Measurements from ENCODE around the gene FZD2.
"Not testable (repeated sequence)": the region's sequence is repeated elsewhere in the genome, so short reads cannot be mapped to it uniquely, and the experiment has no call there.

The FZD2 gene

DNA sequence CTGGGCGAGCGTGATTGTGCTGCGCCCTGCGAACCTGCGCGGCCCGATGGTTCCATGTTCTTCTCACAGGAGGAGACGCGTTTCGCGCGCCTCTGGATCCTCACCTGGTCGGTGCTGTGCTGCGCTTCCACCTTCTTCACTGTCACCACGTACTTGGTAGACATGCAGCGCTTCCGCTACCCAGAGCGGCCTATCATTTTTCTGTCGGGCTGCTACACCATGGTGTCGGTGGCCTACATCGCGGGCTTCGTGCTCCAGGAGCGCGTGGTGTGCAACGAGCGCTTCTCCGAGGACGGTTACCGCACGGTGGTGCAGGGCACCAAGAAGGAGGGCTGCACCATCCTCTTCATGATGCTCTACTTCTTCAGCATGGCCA is 1.0 kb downstream of the FZD2 start:
- Mint-ChIP-seq H3K27ac (no peak overlapping the region), H3K4me3 (peak overlapping the region; percentile 67), H3K27me3 (peaks cover 87% of the 10 kb centered on the region), H3K4me1 (ENCODE audit: low read depth) (peaks cover 24% of the 10 kb centered on the region), H3K36me3 (ENCODE audit: low read depth) (no peaks in the 10 kb centered on the region), H3K9me3 (no peaks in the 10 kb centered on the region)
- peak; percentile 37 for DNase-seq

- H3K4me1 Mint-ChIP-seq (ENCODE audit: low read depth) = peaks cover 24% of the 10 kb centered on the region
- H3K27me3 Mint-ChIP-seq = peaks cover 89% of the 10 kb centered on the region
- no peaks in the 10 kb centered on the region for H3K36me3 Mint-ChIP-seq (ENCODE audit: low read depth)
Measured at GRCh38 chr17:44558710-44559633, 1.7 kb downstream of the FZD2 start.

DNA sequence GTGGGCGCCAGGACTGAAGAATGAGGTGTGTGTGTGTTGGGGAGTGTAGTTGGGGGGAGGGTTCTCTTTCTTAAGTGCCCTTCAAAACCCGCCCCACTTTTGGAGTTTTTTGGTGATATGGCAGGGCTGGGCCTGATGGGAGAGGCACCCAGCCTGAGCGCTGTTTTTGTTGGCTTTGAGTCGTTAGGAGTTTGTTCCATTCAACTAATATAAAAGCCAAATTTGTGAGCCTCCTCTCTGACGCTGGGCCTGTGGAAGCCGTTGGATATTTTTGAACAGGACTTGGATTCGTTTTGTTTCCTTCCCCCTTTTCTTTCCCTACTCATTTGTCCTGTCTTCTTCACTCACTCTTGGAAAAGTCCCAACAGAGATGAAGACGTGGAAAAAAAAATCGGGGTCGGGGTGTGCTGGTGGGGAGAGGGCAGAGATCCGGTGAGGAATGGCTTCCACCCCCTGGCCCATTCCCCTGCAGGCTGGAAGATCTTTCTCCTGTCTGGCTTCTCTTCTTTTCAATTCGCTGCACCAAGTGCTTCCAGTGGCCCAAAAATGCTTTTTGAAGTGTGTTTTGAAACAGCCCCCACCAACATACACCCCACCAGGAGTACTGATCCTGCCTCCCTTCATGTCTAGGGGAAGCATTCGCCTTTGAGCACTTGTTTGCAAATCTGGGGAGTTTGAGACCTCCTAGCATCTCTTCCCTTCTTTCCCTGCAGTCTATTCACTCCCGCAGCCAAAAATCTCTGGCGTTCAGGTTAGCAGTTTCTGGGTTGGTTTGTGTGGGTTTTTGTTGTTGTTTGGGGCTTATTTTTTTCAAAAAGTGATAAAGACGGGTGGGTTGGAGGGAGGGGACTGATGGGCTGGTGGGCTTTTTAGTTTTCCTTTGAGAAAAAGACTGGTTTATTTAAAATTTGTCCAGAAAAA is 2.6 kb downstream of the FZD2 start:
- Mint-ChIP-seq H3K27me3 (peaks cover 94% of the 10 kb centered on the region), H3K27ac (no peak overlapping the region), H3K4me3 (no peak overlapping the region), H3K4me1 (ENCODE audit: low read depth) (peaks cover 24% of the 10 kb centered on the region), H3K9me3 (no peaks in the 10 kb centered on the region), H3K36me3 (ENCODE audit: low read depth) (no peaks in the 10 kb centered on the region)
- no peak for DNase-seq

More at GRCh38 chr17:44558710-44559633, 1.7 kb downstream of the FZD2 start:
- no peak for DNase-seq
- Mint-ChIP-seq H3K9me3 (no peaks in the 10 kb centered on the region), H3K27ac (no peak overlapping the region), H3K4me3 (peak overlapping the region; percentile 67)

- Mint-ChIP-seq H3K27me3 (peaks cover 91% of the 10 kb centered on the region), H3K4me3 (no peak overlapping the region), H3K4me1 (ENCODE audit: low read depth) (peaks cover 18% of the 10 kb centered on the region), H3K9me3 (peaks cover 4% of the 10 kb centered on the region), H3K27ac (no peak overlapping the region), H3K36me3 (ENCODE audit: low read depth) (no peaks in the 10 kb centered on the region)
- DNase-seq = no peak
Measured at GRCh38 chr17:44561237-44561623, 3.9 kb downstream of the FZD2 start.

- Mint-ChIP-seq H3K27me3 (peaks cover 73% of the 10 kb centered on the region), H3K36me3 (ENCODE audit: low read depth) (no peaks in the 10 kb centered on the region), H3K4me1 (ENCODE audit: low read depth) (no peaks in the 10 kb centered on the region), H3K9me3 (peaks cover 4% of the 10 kb centered on the region), H3K27ac (no peak overlapping the region), H3K4me3 (no peak overlapping the region)
- DNase-seq = no peak
Measured at GRCh38 chr17:44564429-44564828, 7.1 kb downstream of the FZD2 start.

GRCh38 chr17:44565866-44566443 is 8.7 kb downstream of the FZD2 start:
- peaks cover 61% of the 10 kb centered on the region for H3K27me3 Mint-ChIP-seq
- peaks cover 4% of the 10 kb centered on the region for H3K9me3 Mint-ChIP-seq

DNA sequence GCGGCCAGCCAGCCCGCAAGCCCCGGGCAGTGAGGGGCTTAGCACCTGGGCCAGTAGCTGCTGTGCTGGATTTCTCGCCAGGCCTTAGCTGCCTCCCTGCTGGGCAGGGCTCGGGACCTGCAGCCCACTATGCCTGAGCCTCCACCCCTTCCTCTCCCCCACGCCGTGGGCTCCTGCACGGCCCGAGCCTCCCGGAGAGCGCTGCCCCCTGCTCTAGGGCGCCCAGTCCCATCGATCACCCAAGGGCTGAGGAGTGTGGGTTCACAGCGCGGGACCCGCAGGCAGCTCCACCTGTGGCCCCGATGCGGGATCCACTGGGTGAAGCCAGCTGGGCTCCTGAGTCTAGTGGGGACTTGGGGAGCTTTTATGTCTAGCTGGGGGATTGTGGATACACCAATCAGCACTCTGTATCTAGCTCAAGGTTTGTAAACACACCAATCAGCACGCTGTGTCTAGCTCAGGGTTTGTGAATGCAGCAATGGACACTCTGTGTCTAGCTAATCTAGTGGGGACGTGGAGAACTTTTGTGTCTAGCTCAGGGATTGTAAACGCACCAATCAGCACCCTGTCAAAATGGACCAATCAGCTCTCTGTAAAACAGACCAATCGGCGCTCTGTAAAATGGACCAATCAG is 11.1 kb downstream of the FZD2 start:
- not testable (repeated sequence) for H3K4me1 Mint-ChIP-seq (ENCODE audit: low read depth); DNase-seq; H3K4me3 Mint-ChIP-seq; H3K9me3 Mint-ChIP-seq; H3K36me3 Mint-ChIP-seq (ENCODE audit: low read depth); H3K27ac Mint-ChIP-seq
- peaks cover 40% of the 10 kb centered on the region for H3K27me3 Mint-ChIP-seq

More at GRCh38 chr17:44565866-44566443, 8.7 kb downstream of the FZD2 start:
- H3K4me3 Mint-ChIP-seq = no peak overlapping the region
- H3K36me3 Mint-ChIP-seq (ENCODE audit: low read depth) = no peaks in the 10 kb centered on the region
- H3K27ac Mint-ChIP-seq = no peak overlapping the region
- no peaks in the 10 kb centered on the region for H3K4me1 Mint-ChIP-seq (ENCODE audit: low read depth)
- no peak for DNase-seq

- peaks cover 40% of the 10 kb centered on the region for H3K27me3 Mint-ChIP-seq
- H3K9me3 Mint-ChIP-seq = peaks cover 4% of the 10 kb centered on the region
- H3K4me3 Mint-ChIP-seq = no peak overlapping the region
- no peak for DNase-seq
- no peaks in the 10 kb centered on the region for H3K36me3 Mint-ChIP-seq (ENCODE audit: low read depth)
- H3K27ac Mint-ChIP-seq = no peak overlapping the region
- H3K4me1 Mint-ChIP-seq (ENCODE audit: low read depth) = no peaks in the 10 kb centered on the region
Measured at GRCh38 chr17:44568945-44569858, 11.9 kb downstream of the FZD2 start.

- Mint-ChIP-seq H3K27ac (no peak overlapping the region), H3K27me3 (peaks cover 34% of the 10 kb centered on the region), H3K36me3 (ENCODE audit: low read depth) (no peaks in the 10 kb centered on the region), H3K9me3 (no peaks in the 10 kb centered on the region), H3K4me3 (no peak overlapping the region), H3K4me1 (ENCODE audit: low read depth) (no peaks in the 10 kb centered on the region)
- DNase-seq = no peak
Measured at GRCh38 chr17:44572801-44573200, 15.5 kb downstream of the FZD2 start.

DNA sequence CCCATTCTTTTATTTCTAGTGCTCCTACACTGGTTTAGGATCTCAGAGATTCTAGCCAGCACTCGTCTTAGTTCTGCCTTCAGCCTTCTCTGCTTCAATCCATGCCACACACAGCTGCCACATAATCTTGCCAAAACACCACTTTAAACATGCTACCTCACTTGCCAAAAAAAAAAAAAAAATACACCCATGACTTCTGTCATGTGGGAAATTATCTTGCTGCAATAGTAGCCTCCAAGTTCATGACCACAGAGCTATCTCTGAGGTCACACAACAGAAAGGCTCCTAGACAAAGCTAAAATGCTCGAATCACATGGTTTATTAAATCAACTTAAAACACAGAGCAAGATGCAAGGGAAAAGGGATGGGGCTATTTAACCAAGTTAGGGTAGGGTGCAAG is 18.1 kb downstream of the FZD2 start:
- no peak for DNase-seq
- H3K27ac Mint-ChIP-seq = no peak overlapping the region
- H3K9me3 Mint-ChIP-seq = no peaks in the 10 kb centered on the region
- H3K4me3 Mint-ChIP-seq = no peak overlapping the region
- H3K36me3 Mint-ChIP-seq (ENCODE audit: low read depth) = no peaks in the 10 kb centered on the region
- H3K4me1 Mint-ChIP-seq (ENCODE audit: low read depth) = no peaks in the 10 kb centered on the region
- peaks cover 37% of the 10 kb centered on the region for H3K27me3 Mint-ChIP-seq

DNA sequence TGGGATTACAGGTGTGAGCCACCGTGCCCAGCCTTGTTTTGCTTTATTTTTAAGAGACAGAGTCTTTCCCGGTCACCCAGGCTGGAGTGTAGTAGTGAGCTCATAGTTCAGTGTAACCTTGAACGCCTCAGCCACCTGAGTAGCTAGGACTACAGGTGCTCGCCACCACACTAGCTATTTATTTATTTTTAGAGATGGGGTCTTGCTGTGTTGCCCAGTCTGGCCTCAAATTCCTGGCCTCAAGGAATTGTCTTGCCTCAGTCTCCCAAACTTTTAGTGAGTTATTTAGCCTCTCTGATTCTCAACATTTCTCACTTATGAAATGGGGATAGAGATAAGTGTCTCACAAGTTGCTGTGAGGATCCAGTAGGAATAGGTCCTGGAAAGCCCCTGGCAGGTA is 21.7 kb downstream of the FZD2 start:
- H3K9me3 Mint-ChIP-seq = no peaks in the 10 kb centered on the region
- H3K4me3 Mint-ChIP-seq = no peak overlapping the region
- H3K36me3 Mint-ChIP-seq (ENCODE audit: low read depth) = no peaks in the 10 kb centered on the region
- no peaks in the 10 kb centered on the region for H3K4me1 Mint-ChIP-seq (ENCODE audit: low read depth)
- no peak for DNase-seq
- H3K27me3 Mint-ChIP-seq = peaks cover 44% of the 10 kb centered on the region
- no peak overlapping the region for H3K27ac Mint-ChIP-seq

DNA sequence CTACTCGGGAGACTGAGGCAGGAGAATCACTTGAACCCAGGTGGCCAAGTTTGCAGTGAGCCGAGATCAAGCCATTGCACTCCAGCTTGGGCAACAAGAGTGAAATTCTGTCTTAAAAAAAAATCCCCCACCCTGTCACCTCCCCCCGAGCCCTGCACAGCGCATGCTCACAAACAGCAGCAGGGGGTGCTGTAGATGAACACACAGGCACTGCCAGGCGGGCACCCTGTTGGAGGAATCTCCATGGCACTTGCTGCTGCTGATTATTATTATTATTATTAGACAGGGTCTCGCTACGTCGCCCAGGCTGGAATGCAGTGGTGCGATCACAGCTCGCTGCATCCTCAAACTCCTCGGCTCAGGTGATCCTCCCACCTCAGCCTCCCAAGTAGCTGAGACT is 24.6 kb downstream of the FZD2 start:
- no peak overlapping the region for H3K4me3 Mint-ChIP-seq
- DNase-seq = no peak
- H3K9me3 Mint-ChIP-seq = no peaks in the 10 kb centered on the region
- H3K4me1 Mint-ChIP-seq (ENCODE audit: low read depth) = no peaks in the 10 kb centered on the region
- H3K27me3 Mint-ChIP-seq = peaks cover 29% of the 10 kb centered on the region
- H3K36me3 Mint-ChIP-seq (ENCODE audit: low read depth) = no peaks in the 10 kb centered on the region
- H3K27ac Mint-ChIP-seq = no peak overlapping the region

DNA sequence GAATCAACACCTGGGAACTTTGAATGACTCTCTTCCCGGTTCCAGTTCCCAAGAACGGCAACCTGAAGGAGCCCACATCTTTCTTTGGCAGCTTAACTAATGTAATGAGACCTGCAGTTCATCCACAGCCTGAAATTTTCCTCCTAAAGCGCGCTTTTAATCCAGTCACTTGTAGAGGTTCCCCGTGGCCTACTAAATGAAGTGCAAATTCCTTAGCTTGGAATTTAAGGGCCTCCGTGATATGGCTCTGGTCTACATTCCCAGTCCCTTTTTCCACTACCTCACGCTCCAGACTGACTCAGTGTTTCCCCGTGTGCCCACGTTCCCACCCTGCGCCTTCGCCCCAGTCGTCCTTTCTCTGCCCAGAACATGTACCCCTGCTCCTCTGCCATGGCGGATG is 27.2 kb downstream of the FZD2 start:
- Mint-ChIP-seq H3K27me3 (peaks cover 24% of the 10 kb centered on the region), H3K4me1 (ENCODE audit: low read depth) (no peaks in the 10 kb centered on the region), H3K36me3 (ENCODE audit: low read depth) (no peaks in the 10 kb centered on the region), H3K4me3 (no peak overlapping the region), H3K27ac (no peak overlapping the region), H3K9me3 (no peaks in the 10 kb centered on the region)
- DNase-seq = no peak

All from activated T-cell treated with anti-CD3 and anti-CD28 coated beads, Interleukin-2, amount 50 U/mL, for 24 hours (primary cell).